Osteoblast (primary cell): ENCODE results near the gene GIPR. TPM values are rescaled to one million over a fixed set of nuclear protein-coding genes. Genes with fewer than 3 reads are reported as not detected.
"Not testable (repeated sequence)": the region's sequence is repeated elsewhere in the genome, so short reads cannot be mapped to it uniquely, and the experiment has no call there.

Experiments used
- DNase-seq: peaks from one replicate; pipeline ENCODE4 v3.0.0; 2011; ENCODE audit warnings: low spot score, mixed read lengths; ENCODE audit not compliant: insufficient read length; ENCODE audit errors: missing footprints
- H2AFZ ChIP-seq: 2 replicates; pipeline ENCODE4 v1.6.0; 2011; ENCODE audit warnings: mild to moderate bottlenecking, low read length
- H3K27ac ChIP-seq: 2 replicates; pipeline ENCODE4 v1.5.1; 2011; ENCODE audit warnings: mild to moderate bottlenecking, low read depth, low read length, moderate library complexity
- H3K27me3 ChIP-seq: 2 replicates; pipeline ENCODE4 v1.6.0; 2012; ENCODE audit warnings: mild to moderate bottlenecking, control low read depth, inconsistent platforms, low read length, moderate library complexity; ENCODE audit not compliant: insufficient read depth
- H3K36me3 ChIP-seq: 2 replicates; pipeline ENCODE4 v1.5.1; 2011; ENCODE audit warnings: mild to moderate bottlenecking, low read length, control low read depth, moderate library complexity; ENCODE audit not compliant: insufficient read depth
- H3K4me1 ChIP-seq: 2 replicates; pipeline ENCODE4 v1.5.1; 2011; ENCODE audit warnings: mild to moderate bottlenecking, low read length, control low read depth, moderate library complexity; ENCODE audit not compliant: insufficient read depth
- H3K4me2 ChIP-seq: 2 replicates; pipeline ENCODE4 v1.6.0; 2011; ENCODE audit warnings: mild to moderate bottlenecking, low read length; ENCODE audit not compliant: insufficient read depth
- H3K4me3 ChIP-seq: fragments of 200-600 bp; sonication (generic); 3 replicates; pipeline ENCODE4 v1.5.1; 2012; ENCODE audit warnings: mild to moderate bottlenecking, low read length, inconsistent platforms; ENCODE audit not compliant: insufficient read depth
- H3K79me2 ChIP-seq: 2 replicates; pipeline ENCODE4 v1.6.0; 2012; ENCODE audit warnings: mild to moderate bottlenecking, low read length, control low read depth, inconsistent platforms; ENCODE audit not compliant: insufficient read depth
- H3K9me3 ChIP-seq: 2 replicates; pipeline ENCODE4 v1.5.1; 2011; ENCODE audit warnings: low read depth, low read length, control low read depth
- H4K20me1 ChIP-seq: 2 replicates; pipeline ENCODE4 v1.6.0; 2012; ENCODE audit warnings: mild to moderate bottlenecking, low read length, control low read depth; ENCODE audit not compliant: insufficient read depth
- total RNA-seq: library from RNA; depleted of rRNA; stranded (reverse); fragments of >200 nt; gene quantifications from 2 replicates; pipeline ENCODE4 v1.2.3, GENCODE V29; 2012
- TF ChIP-seq, protein P1 (sequence below): IDR thresholded peaks from 2 replicates; pipeline ENCODE4 v1.5.1; 2011; ENCODE audit warnings: mild to moderate bottlenecking, low read depth, low read length, moderate library complexity; ENCODE audit errors: extremely low read depth

The GIPR gene
- total RNA-seq, 1 donor = under 0.01 TPM

DNA sequence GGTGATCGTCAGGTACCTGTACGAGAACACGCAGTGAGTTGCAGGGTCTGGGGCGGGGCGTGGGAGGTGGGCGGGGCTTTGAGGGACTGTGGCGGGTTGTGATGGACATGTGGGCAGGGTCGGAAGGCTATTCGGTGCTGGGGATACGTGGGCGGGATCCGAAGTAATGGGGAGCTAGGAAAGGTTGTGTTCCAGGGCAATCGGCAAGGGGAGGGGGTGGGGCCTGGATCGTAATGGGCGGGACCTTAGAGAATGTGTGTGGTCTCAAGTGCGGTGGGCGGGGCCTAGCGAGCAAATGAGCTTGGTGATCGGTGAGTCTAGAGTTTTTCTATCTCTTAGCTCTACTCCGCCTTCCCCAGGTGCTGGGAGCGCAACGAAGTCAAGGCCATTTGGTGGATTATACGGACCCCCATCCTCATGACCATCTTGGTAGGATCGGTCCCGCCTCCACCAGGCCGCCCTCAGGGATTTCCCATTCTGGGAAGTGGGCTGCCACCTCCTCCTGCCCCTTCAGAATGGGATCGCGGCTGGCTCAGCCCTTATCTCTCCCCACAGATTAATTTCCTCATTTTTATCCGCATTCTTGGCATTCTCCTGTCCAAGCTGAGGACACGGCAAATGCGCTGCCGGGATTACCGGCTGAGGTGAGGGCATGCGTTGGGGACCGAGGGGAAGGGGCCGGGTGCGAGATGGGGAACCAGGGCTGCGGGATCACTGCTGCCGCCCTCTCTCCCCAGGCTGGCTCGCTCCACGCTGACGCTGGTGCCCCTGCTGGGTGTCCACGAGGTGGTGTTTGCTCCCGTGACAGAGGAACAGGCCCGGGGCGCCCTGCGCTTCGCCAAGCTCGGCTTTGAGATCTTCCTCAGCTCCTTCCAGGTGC is 9.6 kb downstream of the GIPR start:
- peak overlapping the region; percentile 15 for H2AFZ ChIP-seq
- peak overlapping the region; percentile 37 for H3K4me3 ChIP-seq
- DNase-seq = peak; percentile 93

DNA sequence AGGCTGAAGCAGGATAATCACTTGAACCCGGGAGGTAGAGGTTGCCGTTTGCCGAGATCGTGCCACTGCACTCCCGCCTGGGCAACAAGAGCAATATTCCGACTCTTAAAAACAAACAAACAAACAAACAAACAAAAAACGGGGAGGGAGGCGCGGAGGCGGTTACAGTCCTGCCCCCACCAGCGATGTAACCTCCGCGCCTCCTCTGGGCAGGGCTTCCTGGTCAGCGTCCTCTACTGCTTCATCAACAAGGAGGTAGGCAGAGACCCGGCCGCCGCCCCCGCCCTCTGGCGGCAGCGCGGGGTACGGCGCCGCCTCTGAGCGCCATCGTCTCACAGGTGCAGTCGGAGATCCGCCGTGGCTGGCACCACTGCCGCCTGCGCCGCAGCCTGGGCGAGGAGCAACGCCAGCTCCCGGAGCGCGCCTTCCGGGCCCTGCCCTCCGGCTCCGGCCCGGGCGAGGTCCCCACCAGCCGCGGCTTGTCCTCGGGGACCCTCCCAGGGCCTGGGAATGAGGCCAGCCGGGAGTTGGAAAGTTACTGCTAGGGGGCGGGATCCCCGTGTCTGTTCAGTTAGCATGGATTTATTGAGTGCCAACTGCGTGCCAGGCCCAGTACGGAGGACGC is 13.5 kb downstream of the GIPR start:
- Histone ChIP-seq H3K36me3 (peaks cover 14% of the 10 kb centered on the region), H4K20me1 (no peaks in the 10 kb centered on the region), H3K9me3 (no peaks in the 10 kb centered on the region), H3K79me2 (no peaks in the 10 kb centered on the region), H3K27me3 (peaks cover 15% of the 10 kb centered on the region), H2AFZ (peak overlapping the region; percentile 90), H3K4me1 (peaks cover 12% of the 10 kb centered on the region), H3K4me3 (peak overlapping the region; percentile 66), H3K27ac (no peak overlapping the region), H3K4me2 (peak overlapping the region; percentile 82)
- peak; percentile 98 for DNase-seq
- TF ChIP-seq, protein P1, sequence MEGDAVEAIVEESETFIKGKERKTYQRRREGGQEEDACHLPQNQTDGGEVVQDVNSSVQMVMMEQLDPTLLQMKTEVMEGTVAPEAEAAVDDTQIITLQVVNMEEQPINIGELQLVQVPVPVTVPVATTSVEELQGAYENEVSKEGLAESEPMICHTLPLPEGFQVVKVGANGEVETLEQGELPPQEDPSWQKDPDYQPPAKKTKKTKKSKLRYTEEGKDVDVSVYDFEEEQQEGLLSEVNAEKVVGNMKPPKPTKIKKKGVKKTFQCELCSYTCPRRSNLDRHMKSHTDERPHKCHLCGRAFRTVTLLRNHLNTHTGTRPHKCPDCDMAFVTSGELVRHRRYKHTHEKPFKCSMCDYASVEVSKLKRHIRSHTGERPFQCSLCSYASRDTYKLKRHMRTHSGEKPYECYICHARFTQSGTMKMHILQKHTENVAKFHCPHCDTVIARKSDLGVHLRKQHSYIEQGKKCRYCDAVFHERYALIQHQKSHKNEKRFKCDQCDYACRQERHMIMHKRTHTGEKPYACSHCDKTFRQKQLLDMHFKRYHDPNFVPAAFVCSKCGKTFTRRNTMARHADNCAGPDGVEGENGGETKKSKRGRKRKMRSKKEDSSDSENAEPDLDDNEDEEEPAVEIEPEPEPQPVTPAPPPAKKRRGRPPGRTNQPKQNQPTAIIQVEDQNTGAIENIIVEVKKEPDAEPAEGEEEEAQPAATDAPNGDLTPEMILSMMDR = peak; percentile 71

More for the DNA sequence above, 9.6 kb downstream of the GIPR start:
- Histone ChIP-seq H3K4me1 (peaks cover 12% of the 10 kb centered on the region), H3K4me2 (peak overlapping the region; percentile 58), H4K20me1 (no peaks in the 10 kb centered on the region), H3K79me2 (no peaks in the 10 kb centered on the region), H3K9me3 (no peaks in the 10 kb centered on the region), H3K36me3 (no peaks in the 10 kb centered on the region), H3K27ac (no peak overlapping the region), H3K27me3 (peaks cover 15% of the 10 kb centered on the region)
- TF ChIP-seq, protein P1 = no peak

DNA sequence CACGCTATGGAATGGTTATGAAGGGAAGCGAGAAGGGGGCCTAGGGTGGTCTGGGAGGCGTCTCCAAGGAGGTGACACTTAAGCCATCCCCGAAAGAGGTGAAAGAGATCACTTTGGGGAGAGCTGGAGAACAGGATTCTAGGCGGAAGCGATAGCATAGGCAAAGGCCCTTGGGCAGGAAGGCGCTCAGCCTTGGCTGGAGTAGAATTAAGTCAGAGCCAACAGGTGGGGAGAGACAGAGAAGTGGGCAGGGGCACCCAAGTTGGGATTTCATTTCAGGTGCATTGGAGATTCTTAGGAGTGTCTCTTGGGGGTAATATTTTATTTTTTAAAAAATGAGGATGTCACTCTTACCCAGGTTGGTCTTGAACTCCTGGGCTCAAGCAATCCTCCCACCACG is 14.1 kb downstream of the GIPR start:
- H3K79me2 ChIP-seq = no peaks in the 10 kb centered on the region
- no peaks in the 10 kb centered on the region for H3K9me3 ChIP-seq
- H4K20me1 ChIP-seq = no peaks in the 10 kb centered on the region
- H3K36me3 ChIP-seq = peaks cover 18% of the 10 kb centered on the region
- H2AFZ ChIP-seq = peak overlapping the region; percentile 85
- H3K27ac ChIP-seq = no peak overlapping the region
- peak overlapping the region; percentile 66 for H3K4me3 ChIP-seq
- peak; percentile 34 for DNase-seq
- TF ChIP-seq, protein P1 = no peak
- H3K4me2 ChIP-seq = peak overlapping the region; percentile 82
- peaks cover 12% of the 10 kb centered on the region for H3K4me1 ChIP-seq
- peaks cover 9% of the 10 kb centered on the region for H3K27me3 ChIP-seq

DNA sequence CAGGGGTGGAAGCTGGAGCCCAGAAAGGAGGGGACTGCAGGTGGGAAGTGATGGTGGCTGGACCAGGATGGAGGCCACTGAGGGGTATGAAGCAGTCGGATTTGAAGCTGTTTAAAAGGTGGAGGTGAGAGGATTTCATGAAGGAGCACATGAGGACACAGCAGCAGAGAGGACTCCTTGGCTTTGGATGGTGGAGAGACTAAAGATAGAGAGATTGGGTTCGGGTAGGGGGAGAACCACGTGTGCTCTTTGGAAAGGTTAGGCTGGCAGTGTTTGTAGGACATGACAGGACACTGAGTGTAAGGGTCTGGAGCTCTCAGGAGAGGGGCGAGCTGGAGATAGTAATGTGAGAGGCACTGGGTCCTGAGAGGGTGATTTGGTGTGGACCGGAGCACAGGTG is 14.9 kb downstream of the GIPR start:
- no peaks in the 10 kb centered on the region for H4K20me1 ChIP-seq
- H2AFZ ChIP-seq = no peak overlapping the region
- H3K27ac ChIP-seq = no peak overlapping the region
- H3K4me1 ChIP-seq = peaks cover 8% of the 10 kb centered on the region
- no peak overlapping the region for H3K4me3 ChIP-seq
- H3K36me3 ChIP-seq = peaks cover 26% of the 10 kb centered on the region
- peaks cover 2% of the 10 kb centered on the region for H3K27me3 ChIP-seq
- no peak overlapping the region for H3K4me2 ChIP-seq
- TF ChIP-seq, protein P1 = no peak
- H3K79me2 ChIP-seq = no peaks in the 10 kb centered on the region
- DNase-seq = peak; percentile 44
- H3K9me3 ChIP-seq = no peaks in the 10 kb centered on the region

DNA sequence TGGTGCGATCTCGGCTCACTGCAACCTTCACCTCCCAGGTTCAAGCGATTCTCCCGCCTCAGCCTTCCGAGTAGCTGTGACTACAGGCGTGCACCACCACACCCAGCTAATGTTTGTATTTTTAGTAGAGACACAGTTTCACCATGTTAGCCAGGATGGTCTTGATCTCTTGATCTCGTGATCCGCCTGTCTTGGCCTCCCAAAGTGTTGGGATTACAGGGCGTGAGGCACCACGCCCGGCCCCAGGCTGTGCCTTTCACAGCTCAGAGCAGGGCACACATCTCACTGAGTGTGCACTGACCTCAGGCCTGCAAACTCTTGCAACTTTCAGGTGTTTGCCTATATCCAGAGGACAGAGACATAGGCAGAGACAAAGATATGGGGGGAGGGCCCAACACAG is 17.0 kb downstream of the GIPR start:
- not testable (repeated sequence) for DNase-seq, H3K79me2 ChIP-seq, H3K4me2 ChIP-seq, H3K27ac ChIP-seq, H3K4me3 ChIP-seq, H3K4me1 ChIP-seq, H2AFZ ChIP-seq, H4K20me1 ChIP-seq, H3K27me3 ChIP-seq, H3K9me3 ChIP-seq
- H3K36me3 ChIP-seq = peaks cover 34% of the 10 kb centered on the region
